B cell (primary cell): ENCODE data around the gene NOD2. TPM values are rescaled to one million over a fixed set of nuclear protein-coding genes. Genes with fewer than 3 reads are reported as not detected.

Experiments used
- ATAC-seq: fragments of 200-7000 bp; cut with Tn5 transposase; one replicate; pipeline ENCODE4 v1.10.0; 2021; ENCODE audit warnings: low read depth, mild to moderate bottlenecking, moderate number of reproducible peaks, moderate library complexity
- CTCF ChIA-PET: fragments of 350-600 bp; sonication (Branson Sonifier 250); formaldehyde crosslinking; loops from one replicate; lab custom pipeline; 2021; ENCODE audit warnings: antibody characterized with exemption, inconsistent platforms; lab: Charles Lee
- POLR2A ChIA-PET: fragments of 350-600 bp; sonication (Branson Sonifier 250); formaldehyde crosslinking; loops from one replicate; lab custom pipeline; 2021; ENCODE audit warnings: antibody characterized with exemption; lab: Charles Lee
- DNase-seq: peaks from one replicate; pipeline ENCODE4 v3.0.0; 2013
- H2AFZ ChIP-seq: 2 replicates; pipeline ENCODE4 v1.6.1; 2012; ENCODE audit warnings: mild to moderate bottlenecking, low read depth, low read length; ENCODE audit not compliant: insufficient read depth, poor library complexity, severe bottlenecking
- H3K27ac ChIP-seq, 2 donors: 1 replicate in 1 of 2; 2 replicates in 1 of 2; pipeline ENCODE4 v1.5.1; 2012 to 2013; ENCODE audit warnings: low read length in 2 of 2, mild to moderate bottlenecking in 2 of 2, moderate library complexity in 1 of 2
- H3K27me3 ChIP-seq, 4 experiments: fragments of 200-600 bp in 1 of 4; sonication (generic) in 1 of 4; replicated peaks in 1 of 4; 1 replicate in 2 of 4; 2 replicates in 2 of 4; pipeline versions ENCODE4 v1.6.1 to v1.7.0; 2013 to 2016; ENCODE audit warnings: low read length in 3 of 4, mild to moderate bottlenecking in 2 of 4, mixed read lengths in 1 of 4, moderate library complexity in 1 of 4; ENCODE audit not compliant: insufficient read depth in 4 of 4, control insufficient read depth in 3 of 4; ENCODE audit errors: control extremely low read depth in 1 of 4
- H3K36me3 ChIP-seq, 2 experiments: replicated peaks in 1 of 2; 1 replicate in 1 of 2; 2 replicates in 1 of 2; pipeline versions ENCODE4 v1.6.1 to v1.7.1; 2013; ENCODE audit warnings: low read length in 1 of 2; ENCODE audit not compliant: insufficient read depth in 2 of 2, control insufficient read depth in 1 of 2; ENCODE audit errors: control extremely low read depth in 1 of 2, extremely low read depth in 1 of 2
- H3K4me1 ChIP-seq, 2 donors: fragments of 200-600 bp in 1 of 2; sonication (generic) in 1 of 2; 1 replicate in 1 of 2; 2 replicates in 1 of 2; pipeline versions ENCODE4 v1.5.1 to v1.6.1; 2013 to 2017; ENCODE audit warnings: low read length in 2 of 2; ENCODE audit not compliant: control insufficient read depth in 2 of 2, insufficient read depth in 2 of 2
- H3K4me2 ChIP-seq: replicated peaks from 2 replicates; pipeline ENCODE3; 2012; ENCODE audit warnings: mild to moderate bottlenecking, low read depth, low read length; ENCODE audit not compliant: poor library complexity, severe bottlenecking
- H3K4me3 ChIP-seq, 5 experiments: fragments of 200-600 bp in 1 of 5; sonication (generic) in 1 of 5; 1 replicate in 3 of 5; 2 replicates in 2 of 5; pipeline versions ENCODE4 v1.5.1 to v1.7.0; 2011 to 2016; ENCODE audit warnings: low read length in 4 of 5, mild to moderate bottlenecking in 4 of 5, low read depth in 2 of 5, control low read depth in 1 of 5, moderate library complexity in 1 of 5; ENCODE audit not compliant: insufficient read depth in 1 of 5; ENCODE audit errors: control extremely low read depth in 1 of 5, extremely low read depth in 1 of 5
- H3K79me2 ChIP-seq: fragments of 200-600 bp; sonication (generic); one replicate; pipeline ENCODE4 v1.6.0; 2016; ENCODE audit warnings: low read length; ENCODE audit not compliant: control insufficient read depth, insufficient read depth
- H3K9ac ChIP-seq: fragments of 200-600 bp; sonication (generic); 2 replicates; pipeline ENCODE4 v1.6.1; 2017; ENCODE audit warnings: mild to moderate bottlenecking, low read length, moderate library complexity
- H3K9me3 ChIP-seq, 3 donors: one replicate each; pipeline versions ENCODE4 v1.6.1 to v1.7.1; 2013; ENCODE audit warnings: low read length in 2 of 3; ENCODE audit not compliant: control insufficient read depth in 2 of 3, insufficient read depth in 1 of 3; ENCODE audit errors: control extremely low read depth in 1 of 3
- H4K20me1 ChIP-seq: 2 replicates; pipeline ENCODE4 v1.6.0; 2012; ENCODE audit warnings: mild to moderate bottlenecking, low read length; ENCODE audit not compliant: insufficient read depth, control insufficient read depth, poor library complexity, severe bottlenecking
- H3K27ac Mint-ChIP-seq: one replicate; pipeline ENCODE4 v1.8.0; 2021; ENCODE audit warnings: mixed read lengths
- H3K27me3 Mint-ChIP-seq: one replicate; pipeline ENCODE4 v1.8.0; 2021; ENCODE audit warnings: mixed read lengths
- H3K4me1 Mint-ChIP-seq: one replicate; pipeline ENCODE4 v1.8.0; 2021; ENCODE audit warnings: mixed read lengths
- H3K4me3 Mint-ChIP-seq: one replicate; pipeline ENCODE4 v1.8.0; 2021; ENCODE audit warnings: mixed read lengths
- H3K9me3 Mint-ChIP-seq: one replicate; pipeline ENCODE4 v1.8.0; 2022; ENCODE audit warnings: mixed read lengths; ENCODE audit not compliant: insufficient read depth
- CTCF ChIP-seq: fragments of 200-600 bp; IDR thresholded peaks from one replicate; pipeline ENCODE4 v1.8.0; 2022; ENCODE audit warnings: antibody characterized with exemption, mild to moderate bottlenecking
- EZH2 ChIP-seq: IDR thresholded peaks from 2 replicates; pipeline ENCODE4 v1.6.1; 2012; ENCODE audit warnings: borderline replicate concordance, low read depth, mild to moderate bottlenecking, moderate library complexity, low read length; ENCODE audit not compliant: insufficient read depth, poor library complexity, severe bottlenecking
- WGBS: methylation state at CpG from one replicate; pipeline ENCODE4 v1.1.5; 2013; ENCODE audit warnings: missing lambda C conversion rate; ENCODE audit not compliant: insufficient coverage; 5-methylcytosine and 5-hydroxymethylcytosine counted together
- intact Hi-C: fragments of 100-400 bp; cut with micrococcal nuclease; formaldehyde crosslinking; loops from one replicate; pipeline ENCODE4 v1.10.0; 2022
- polyA plus RNA-seq: library from polyadenylated mRNA; depleted of rRNA; stranded (reverse); fragments of >200 nt; gene quantifications from 2 replicates; pipeline ENCODE4 v1.2.3, GENCODE V29; 2012
- total RNA-seq, 2 donors: library from RNA; stranded (reverse); fragments of 120-200 nt in 1 of 2; gene quantifications; 1 replicate in 1 of 2; 2 replicates in 1 of 2; pipeline versions ENCODE4 v1.2.3 to v1.2.4, GENCODE V29; 2013 to 2022

The NOD2 gene
- total and polyA plus RNA-seq, 2 donors (not counting 1 experiment from before 2014, with no cell fraction given): 1.2 to 1.8 TPM

GRCh38 chr16:50709061-50709684, 15.8 kb downstream of the NOD2 start:
- Mint-ChIP-seq H3K4me3 (peak overlapping the region; percentile 58), H3K27me3 (no peaks in the 10 kb centered on the region), H3K9me3 (peaks cover 3% of the 10 kb centered on the region), H3K27ac (peak overlapping the region; percentile 81), H3K4me1 (peaks cover 18% of the 10 kb centered on the region)
- no peak overlapping the region for H3K9ac ChIP-seq
- 14% methylated on average over 2 of the region's 8 CpGs for WGBS
- no peaks in the 10 kb centered on the region for H4K20me1 ChIP-seq
- H3K27ac ChIP-seq: no peak overlapping the region
- no peaks in the 10 kb centered on the region for H3K27me3 ChIP-seq
- peaks cover 14 to 23% of the 10 kb centered on the region in 2 donors for H3K4me1 ChIP-seq
- ChIA-PET CTCF (interaction anchor here (1.1 to 2.1 kb wide), 2 partner anchors 44 to 97 kb away, joined by 3 to 7 read pairs; no protein-coding TSS in a partner anchor), POLR2A (no interaction called here)
- H3K79me2 ChIP-seq: no peaks in the 10 kb centered on the region
- H3K4me2 ChIP-seq: peak overlapping the region; percentile 35
- no peak for TF ChIP-seq EZH2
- no peak overlapping the region for H3K4me3 ChIP-seq
- ATAC-seq (peak; percentile 47), DNase-seq (peak; percentile 53)
- no peaks in the 10 kb centered on the region for H3K36me3 ChIP-seq
- H2AFZ ChIP-seq: no peak overlapping the region
- intact Hi-C loops: no loop called here
- H3K9me3 ChIP-seq: peaks cover 0 to 14% (median 8%) of the 10 kb centered on the region in 3 donors

- no peaks in the 10 kb centered on the region for H3K27me3 ChIP-seq
- H3K4me2 ChIP-seq: no peak overlapping the region
- peaks cover 3% of the 10 kb centered on the region for H3K9me3 Mint-ChIP-seq
- H3K79me2 ChIP-seq: no peaks in the 10 kb centered on the region
- no peak overlapping the region for H3K27ac ChIP-seq
- peaks cover 20% of the 10 kb centered on the region for H3K4me1 Mint-ChIP-seq
- ChIA-PET POLR2A (no interaction called here), CTCF (no interaction called here)
- no peak for TF ChIP-seq CTCF
- no peak for TF ChIP-seq EZH2
- DNase-seq (no peak), ATAC-seq (no peak)
- H3K9ac ChIP-seq: no peak overlapping the region
- no peak overlapping the region for H3K27ac Mint-ChIP-seq
- H3K9me3 ChIP-seq: peaks cover 0 to 7% (median 3%) of the 10 kb centered on the region in 3 donors
- H3K4me3 Mint-ChIP-seq: no peak overlapping the region
- no peaks in the 10 kb centered on the region for H3K27me3 Mint-ChIP-seq
- no peak overlapping the region for H2AFZ ChIP-seq
- H3K4me1 ChIP-seq: peaks cover 14 to 23% of the 10 kb centered on the region in 2 donors
- 100% methylated on average over 4 of the region's 5 CpGs for WGBS
- no peaks in the 10 kb centered on the region for H4K20me1 ChIP-seq
- H3K4me3 ChIP-seq: no peak overlapping the region
- intact Hi-C loops: no loop called here
- H3K36me3 ChIP-seq: no peaks in the 10 kb centered on the region
Measured at GRCh38 chr16:50709980-50710379, 16.6 kb downstream of the NOD2 start.
